ENCODE results near the gene LMOD2.

Gene LMOD2

DNA sequence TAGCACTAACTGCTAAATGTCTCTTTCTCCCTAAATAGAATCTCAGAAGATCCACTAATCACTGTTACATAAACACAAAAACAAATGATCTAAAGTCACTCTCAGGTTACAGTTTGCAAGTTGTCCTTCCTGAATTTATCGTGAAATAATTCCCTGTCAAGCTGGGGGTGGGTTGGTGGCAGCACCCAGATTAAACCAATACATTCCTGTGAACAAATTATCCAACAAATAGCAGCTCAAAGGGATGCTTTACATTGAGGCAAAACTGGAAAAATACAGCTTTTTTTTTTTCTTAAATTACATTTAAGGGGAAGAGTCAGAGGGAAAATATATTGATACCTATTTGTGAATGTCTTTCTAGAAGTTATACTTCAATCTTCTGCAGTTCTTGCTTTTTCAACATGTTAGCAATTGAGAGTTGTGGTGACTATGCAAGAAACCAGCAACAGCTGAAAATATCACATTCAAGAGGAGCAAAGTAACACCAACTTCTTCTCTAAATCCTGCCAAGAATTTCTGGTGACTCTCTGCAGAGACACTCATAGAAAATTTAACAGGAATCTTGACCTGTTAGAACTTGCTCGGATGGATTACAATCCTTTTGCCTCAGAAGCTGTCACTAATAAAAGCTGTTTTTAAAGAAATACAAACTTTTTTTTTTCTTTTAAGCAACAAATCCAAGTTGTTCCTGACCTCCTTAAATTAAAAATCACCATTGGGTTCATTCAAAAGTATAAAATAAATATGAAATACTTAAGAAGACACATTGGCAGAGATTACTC, 18.9 kb downstream of the LMOD2 start:
- DNase-seq, result no peak

DNA sequence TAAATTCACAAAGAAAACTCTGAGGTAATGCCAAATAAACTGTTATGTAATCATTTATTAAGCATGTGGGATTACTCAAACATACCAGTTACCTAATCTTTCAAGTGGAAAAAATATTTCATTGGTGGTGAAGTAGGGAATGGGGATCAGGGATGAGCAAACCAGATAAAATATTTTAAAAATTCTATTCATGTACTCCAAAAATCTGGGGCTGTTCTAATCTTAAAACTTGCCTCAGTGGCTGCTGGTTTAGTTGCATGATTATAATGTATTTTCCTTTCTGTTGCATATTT, 19.5 kb downstream of the LMOD2 start:
- no peak for DNase-seq

DNA sequence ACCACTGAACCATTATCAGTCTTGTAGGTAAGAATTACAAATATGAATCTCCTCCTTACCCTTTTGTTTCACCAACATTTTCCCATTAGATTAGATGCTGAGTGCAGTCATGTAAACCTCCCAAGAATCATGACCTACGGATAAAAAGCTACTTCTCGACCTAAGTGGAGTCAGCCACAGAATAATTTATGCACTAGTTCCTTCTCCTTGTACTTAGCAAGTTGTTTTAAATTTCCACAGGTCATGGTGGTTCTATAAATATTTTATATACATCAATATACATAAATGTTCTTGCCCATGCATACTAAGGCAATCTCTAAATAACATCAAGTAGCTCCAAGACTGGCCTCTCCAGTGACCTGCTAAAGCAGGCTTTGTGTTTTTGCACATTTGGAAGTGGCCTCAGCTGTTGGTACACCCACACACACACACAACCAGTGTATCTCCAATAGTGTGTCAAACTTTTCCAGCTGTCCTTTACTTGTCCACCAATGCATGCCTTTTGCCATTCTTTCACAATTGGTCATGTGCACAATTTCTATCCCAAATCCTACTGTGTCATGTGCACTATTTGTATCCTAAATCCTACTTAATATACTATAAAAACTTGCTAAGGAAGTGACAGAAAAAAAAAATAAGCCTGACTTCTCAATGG, 21.5 kb downstream of the LMOD2 start:
- DNase-seq, result no peak

DNA sequence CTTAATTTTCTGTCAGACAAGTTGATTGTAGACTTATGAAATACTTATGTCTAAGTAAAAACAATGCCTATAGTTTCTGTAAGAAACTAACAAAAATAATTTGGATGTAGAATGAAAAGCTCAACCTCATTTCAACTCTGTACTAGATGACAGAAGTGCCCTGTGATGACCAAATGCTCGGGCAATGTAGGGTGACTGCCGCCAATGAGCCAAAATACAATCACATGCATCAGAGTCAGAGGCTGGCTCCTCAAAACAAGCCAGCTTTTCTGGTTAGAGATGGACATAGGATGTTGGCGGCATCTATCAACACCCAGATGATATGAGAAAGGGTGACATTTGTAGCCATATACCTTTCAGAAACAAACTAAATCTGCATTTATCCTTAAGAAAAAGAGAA, 23.9 kb downstream of the LMOD2 start:
- DNase-seq, result no peak

DNA sequence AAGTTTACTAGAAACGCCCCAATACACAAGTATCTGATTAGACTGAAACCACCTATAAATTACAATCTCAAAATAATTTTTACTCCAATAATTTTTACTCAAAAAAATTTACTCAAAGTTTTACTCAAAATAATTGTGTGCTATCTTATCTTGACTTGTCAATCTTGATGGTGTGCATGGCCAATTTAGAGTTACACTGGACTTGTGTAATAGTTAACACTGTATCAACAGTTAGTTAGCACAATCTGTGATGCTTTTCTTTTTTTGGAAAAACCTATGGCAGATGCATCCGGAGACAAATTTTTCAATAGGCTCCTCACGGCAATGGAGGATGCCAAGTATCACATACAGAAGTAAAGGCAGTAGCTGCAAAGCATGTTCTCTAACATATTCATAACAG, 24.9 kb downstream of the LMOD2 start:
- no peak for DNase-seq

DNA sequence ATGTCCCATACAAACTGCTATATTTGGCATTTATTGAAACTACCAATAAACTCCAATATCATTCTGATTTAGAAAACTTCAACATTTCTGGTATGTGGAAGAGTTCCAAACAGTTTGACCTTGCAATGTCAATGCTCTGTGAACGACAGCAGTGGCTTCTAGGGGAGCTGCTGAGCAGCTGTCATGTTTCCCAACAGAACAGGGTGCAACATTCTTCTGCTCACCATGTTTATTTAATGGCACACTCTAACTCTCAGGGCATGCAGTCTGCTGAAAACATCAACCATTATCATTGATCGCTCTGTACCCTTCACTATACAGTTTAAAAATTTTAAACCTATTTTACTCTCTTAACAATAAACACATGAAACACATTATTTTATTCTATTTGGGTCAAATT, 25.9 kb downstream of the LMOD2 start:
- DNase-seq, result no peak

DNA sequence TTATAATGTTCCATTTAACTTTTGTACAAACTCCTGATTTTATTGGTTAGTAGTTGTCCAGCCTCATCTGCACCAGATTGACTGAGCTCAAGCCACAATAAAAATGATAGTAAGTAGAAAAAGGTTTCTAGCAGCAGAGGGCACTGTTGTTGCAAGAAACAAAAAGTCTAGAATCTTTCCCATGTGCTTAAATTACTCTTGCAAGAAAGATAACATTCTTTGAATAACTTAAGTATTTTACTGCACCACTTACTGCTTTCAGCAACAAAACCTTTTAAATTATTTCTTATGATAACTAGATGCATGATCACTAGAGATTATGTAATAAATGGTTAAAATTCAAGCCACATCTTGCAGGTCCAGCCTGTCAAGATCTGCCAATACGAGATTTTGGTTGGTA, 27.0 kb downstream of the LMOD2 start:
- peak; percentile 3 for DNase-seq

DNA sequence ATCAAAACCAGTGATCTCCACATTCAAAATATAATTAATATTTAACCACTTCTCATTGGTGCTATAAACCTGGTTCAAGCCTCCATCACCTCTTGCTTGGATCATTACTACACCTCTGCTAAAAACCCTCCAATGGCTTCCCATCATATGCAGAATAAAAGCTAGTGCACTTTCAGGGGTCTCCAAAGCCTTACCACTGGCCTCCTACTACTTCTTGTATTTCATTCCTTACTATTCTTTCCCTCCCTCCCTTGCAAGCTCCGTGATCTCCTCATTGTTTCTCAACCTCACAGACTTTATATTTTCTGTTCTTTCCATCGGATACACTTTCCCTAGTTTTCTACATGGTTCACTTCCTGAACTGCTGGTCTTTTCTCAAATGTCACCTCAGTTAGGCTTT, 31.5 kb downstream of the LMOD2 start:
- DNase-seq, result no peak

DNA sequence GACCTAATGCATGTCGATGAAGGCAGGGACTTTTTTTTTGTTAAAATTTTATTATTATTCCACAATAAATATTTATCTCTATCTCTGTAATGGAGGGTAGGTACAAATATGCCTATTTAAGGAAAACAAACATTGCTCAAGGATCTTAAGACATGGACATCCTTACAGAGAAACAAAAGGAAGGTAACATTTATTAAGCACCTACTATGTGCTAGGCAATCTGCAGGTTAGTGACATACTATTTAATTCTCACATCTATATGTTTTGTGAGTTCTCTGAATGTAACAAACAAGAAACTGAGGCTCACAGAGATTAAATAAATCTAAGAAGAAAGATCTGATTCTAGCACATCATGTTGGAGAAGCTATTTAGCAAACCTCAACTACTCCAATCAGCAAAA, 32.1 kb downstream of the LMOD2 start:
- no peak for DNase-seq

DNA sequence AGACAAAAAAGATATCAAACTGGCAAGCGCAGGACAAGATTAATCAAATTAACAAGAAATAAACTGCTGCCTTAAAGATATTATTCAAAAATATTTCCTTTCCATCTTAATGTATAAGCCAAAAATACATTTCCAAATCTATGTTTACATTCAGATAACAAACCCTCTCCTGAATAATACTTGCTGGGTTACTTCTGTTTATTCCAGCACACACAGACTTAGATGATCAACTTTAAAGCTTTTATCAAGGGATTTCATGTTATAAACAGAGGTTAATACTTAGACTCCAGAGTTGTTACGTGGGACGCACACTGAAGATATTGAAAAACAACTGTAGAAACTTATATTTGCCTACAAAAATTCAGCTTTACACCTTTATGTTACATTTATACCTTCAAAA, 33.6 kb downstream of the LMOD2 start:
- no peak for DNase-seq

DNA sequence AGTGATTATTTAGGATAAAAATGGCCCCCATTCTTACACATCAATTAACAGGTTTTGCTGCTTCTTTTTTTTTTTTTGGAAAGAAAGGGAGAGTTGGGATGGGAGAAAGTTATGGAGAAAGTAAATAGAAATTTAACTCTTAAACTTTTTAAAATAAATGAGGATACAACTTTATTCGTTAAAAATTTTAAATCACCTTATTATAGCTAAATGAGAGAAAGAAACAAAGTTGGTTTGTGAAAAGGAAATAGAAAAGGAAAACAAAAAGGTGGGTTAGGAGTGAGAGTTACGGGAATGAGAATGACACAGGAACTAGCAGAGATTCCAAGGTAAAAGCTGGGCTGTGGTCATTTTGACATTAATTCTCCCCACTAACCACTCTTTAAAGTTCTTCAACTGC, 34.9 kb downstream of the LMOD2 start:
- no peak for DNase-seq

DNA sequence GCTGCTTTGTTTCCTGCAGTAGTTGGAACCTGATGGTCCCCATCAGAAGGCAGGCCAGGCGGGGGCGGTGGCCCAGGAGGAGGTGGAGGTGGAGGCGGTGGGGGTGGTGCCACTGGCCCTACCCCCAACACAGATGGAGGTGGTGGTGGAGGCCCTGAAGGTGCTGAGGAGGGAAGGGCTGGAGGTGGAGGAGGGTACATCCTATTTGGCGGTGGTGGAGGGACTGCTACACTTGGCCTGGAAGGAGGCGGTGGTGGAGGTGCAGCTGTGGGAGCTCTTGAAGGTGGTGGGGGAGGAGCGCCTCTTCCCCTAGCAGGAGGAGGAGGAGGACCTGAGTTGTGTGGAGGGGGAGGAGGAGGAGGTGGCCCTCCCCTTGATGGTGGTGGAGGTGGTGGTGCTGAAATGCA, 36.8 kb downstream of the LMOD2 start:
- no peak for DNase-seq

DNA sequence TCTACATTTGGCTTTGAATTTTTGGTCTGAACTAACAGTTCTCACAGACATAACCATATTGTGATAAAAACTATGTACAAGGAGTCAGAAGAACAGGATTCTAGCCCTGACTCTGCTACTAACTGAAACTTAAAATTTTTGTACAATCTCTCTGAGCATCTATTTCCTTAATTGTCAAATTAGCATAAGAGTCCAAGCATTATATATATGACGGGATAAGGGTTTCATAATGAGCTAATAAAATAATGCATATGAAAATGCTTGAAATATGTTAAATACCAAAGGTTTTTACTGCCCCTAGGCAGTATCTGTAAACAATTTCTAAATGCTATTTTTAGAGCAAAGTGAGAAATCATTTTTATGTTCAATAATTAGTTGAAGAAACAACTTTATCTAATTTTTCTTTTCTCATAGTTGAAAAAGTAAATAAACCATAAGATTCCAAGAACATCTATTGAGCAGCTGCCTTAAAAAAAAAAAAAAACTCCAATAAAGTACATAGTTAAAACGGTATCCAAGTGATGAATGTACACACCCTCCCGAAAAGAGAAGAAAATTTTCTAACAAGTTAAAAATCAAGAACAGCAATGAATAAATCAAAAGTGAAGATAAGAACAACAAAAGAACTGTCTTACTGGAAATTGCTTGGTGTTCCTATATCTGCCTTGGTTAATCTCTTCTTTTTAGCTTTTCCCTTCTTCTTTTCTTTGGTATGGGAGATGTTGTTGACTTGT, 40.4 kb downstream of the LMOD2 start:
- no peak for DNase-seq

DNA sequence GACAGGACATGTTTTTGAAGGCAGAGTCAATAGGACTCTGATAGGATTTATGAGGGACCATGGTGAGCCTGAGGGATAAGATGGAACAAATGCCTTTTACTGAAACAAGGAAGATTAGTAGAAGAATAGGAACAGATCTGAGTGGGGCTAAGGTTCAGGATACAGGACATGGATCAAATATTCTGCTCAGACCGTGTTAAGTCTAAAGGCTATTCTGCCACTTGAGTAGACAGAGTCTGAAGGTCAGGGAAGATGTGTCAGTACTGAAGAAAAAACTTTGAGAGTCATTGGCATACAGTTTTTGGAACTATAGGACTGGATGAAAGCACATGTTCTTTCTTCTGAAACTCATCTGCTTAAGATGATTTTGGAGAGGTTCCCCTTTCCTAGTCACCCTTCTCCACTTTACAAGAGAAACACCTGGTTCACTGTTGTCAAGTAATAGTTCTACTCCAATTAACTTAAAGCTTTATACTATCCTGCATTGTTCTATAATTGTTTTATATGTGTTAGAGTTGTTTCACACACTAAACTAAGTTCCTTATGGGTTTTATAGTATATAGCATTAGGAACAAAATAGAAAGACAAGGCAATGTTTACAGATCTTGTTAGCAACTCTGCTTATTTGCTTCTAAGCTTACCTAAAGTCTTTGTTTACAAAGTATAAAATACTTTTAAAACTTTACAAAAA, 49.7 kb downstream of the LMOD2 start:
- DNase-seq, result no peak

DNA sequence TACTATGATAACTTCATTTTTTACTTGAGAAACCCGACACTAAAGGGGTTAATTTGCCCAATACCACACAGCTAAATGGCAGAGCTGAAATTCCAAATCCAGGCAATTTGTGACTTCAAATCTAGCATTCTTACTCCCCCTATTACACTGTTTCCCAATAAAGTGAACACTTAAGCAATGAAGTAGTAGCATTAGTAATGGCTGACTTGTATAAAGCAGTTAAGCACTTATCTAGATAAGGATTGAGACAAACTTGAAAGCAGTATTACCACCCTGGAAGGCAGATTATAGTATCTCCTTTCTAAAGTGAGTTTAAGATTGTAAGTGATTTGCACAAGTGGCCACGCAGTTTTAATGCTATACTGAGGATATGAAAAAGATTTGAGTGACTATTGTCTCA, 53.9 kb downstream of the LMOD2 start:
- DNase-seq, result no peak

DNA sequence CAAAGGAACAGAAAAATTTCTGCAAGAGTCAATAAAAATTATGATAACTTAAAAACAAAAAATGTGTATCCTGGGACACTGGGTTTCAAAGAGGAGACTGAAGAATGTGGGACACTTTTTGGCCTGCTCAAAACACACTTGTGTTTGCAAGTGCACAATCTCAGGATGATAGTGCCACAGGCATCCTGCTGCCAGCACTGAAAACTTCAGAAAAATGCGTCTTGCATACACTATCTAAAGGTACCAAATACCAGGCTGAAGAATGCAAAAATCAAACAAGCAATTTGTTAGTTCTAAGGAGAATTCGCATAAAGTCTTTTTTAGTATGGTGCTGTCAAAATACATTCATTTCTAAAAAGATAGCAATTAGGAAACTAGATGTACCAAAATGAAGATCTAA, 55.0 kb downstream of the LMOD2 start:
- DNase-seq, result no peak

DNA sequence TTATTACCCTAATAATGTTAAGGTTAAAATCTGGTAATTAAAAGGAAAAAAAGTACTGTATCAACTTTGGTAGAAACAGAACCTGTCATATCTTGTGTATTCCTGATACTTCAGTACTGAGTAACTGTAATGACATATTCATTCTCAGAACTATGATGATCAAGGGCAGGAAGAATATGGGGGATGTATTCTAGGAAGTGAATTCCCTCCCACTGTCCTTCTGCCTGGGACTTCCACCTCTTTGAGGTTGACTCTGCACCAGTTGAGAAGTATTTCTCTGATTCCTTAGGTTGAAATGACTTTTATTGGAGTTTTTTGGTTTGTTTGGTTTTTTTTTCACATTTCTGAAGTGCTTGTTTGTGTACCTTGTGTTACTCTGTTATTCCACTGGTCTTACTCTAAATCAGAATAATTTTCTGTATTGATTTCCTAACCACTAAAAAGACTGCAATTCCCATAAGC, 56.2 kb downstream of the LMOD2 start:
- no peak for DNase-seq

DNA sequence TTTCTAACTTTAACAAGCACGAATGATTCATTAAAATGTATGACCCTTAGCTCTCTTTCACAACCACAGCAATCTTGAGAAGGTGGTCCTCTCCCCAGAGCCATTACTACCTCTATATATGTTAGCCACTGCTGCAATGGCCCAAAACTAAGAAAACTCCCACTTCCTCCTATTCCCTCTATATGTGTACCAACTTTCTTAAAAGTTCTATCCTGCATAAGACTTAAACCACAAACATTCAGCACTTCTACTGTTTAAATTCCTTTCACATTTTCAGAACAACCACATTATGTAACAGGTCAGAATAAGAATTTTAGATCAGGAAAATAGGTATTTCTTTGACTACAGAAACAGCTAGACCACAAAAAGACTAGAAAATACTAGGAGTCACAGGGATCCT, 57.0 kb downstream of the LMOD2 start:
- DNase-seq, result no peak

Data from SHP77 treated with DMSO at 0.1 percent for 48 hours (cell line).